H1 (cell line): ENCODE data around the gene REPS2. TPM values are rescaled to one million over a fixed set of nuclear protein-coding genes. Genes with fewer than 3 reads are reported as not detected.

Source experiments
- CTCF ChIA-PET: fragments of 300-600 bp; sonication (Branson Sonifier 250); formaldehyde crosslinking; loops from one replicate; lab custom pipeline; 2021; ENCODE audit not compliant: partially characterized antibody; lab: Charles Lee
- POLR2A ChIA-PET: fragments of 300-600 bp; sonication (Branson Sonifier 250); formaldehyde crosslinking; loops from one replicate; lab custom pipeline; 2021; ENCODE audit warnings: inconsistent platforms; ENCODE audit not compliant: partially characterized antibody; lab: Charles Lee
- DNase-seq, 2 experiments: peaks; one replicate each; pipeline versions ENCODE4 v3.0.0 to v3.0.0-alpha.2; 2010 to 2022; ENCODE audit warnings: low spot score in 2 of 2, low read depth in 1 of 2, mixed read lengths in 1 of 2
- FAIRE-seq: peaks from 2 replicates; lab custom pipeline; 2011; peaks lifted over from hg19 to GRCh38; lab: Jason Lieb, UNC
- H2AFZ ChIP-seq: 2 replicates; pipeline ENCODE4 v1.8.1; 2012; ENCODE audit warnings: low read length, inconsistent platforms
- H2AK5ac ChIP-seq: 2 replicates; pipeline ENCODE4 v1.6.1; 2013; ENCODE audit warnings: low read depth, low read length
- H2BK120ac ChIP-seq: replicated peaks from 2 replicates; pipeline ENCODE3; 2013; ENCODE audit warnings: low read depth, low read length, inconsistent platforms
- H2BK12ac ChIP-seq: 2 replicates; pipeline ENCODE4 v1.6.1; 2013; ENCODE audit warnings: low read depth, low read length
- H2BK15ac ChIP-seq: 2 replicates; pipeline ENCODE4 v1.6.1; 2013; ENCODE audit warnings: low read length
- H2BK20ac ChIP-seq: 2 replicates; pipeline ENCODE4 v1.6.1; 2013; ENCODE audit warnings: low read length
- H2BK5ac ChIP-seq: 2 replicates; pipeline ENCODE4 v1.6.1; 2013; ENCODE audit warnings: low read depth, low read length
- H3K14ac ChIP-seq: 2 replicates; pipeline ENCODE4 v1.6.1; 2013; ENCODE audit warnings: inconsistent platforms; ENCODE audit not compliant: insufficient read length
- H3K18ac ChIP-seq: 2 replicates; pipeline ENCODE4 v1.6.1; 2013; ENCODE audit warnings: low read length; ENCODE audit errors: extremely low read depth
- H3K23ac ChIP-seq: 2 replicates; pipeline ENCODE4 v1.6.1; 2013; ENCODE audit warnings: inconsistent platforms; ENCODE audit not compliant: insufficient read length
- H3K23me2 ChIP-seq: 2 replicates; pipeline ENCODE4 v1.6.1; 2013; ENCODE audit warnings: low read depth, low read length
- H3K27ac ChIP-seq: 2 replicates; pipeline ENCODE4 v1.6.1; 2011; ENCODE audit warnings: low read depth, low read length, inconsistent platforms
- H3K27me3 ChIP-seq, 4 experiments: replicated peaks in 1 of 4; 1 replicate in 1 of 4; 2 replicates in 3 of 4; pipeline versions ENCODE4 v1.6.1 to v1.8.1; 2011 to 2013; ENCODE audit warnings: low read length in 3 of 4, mild to moderate bottlenecking in 3 of 4, inconsistent platforms in 2 of 4, mixed read lengths in 2 of 4, moderate library complexity in 1 of 4; ENCODE audit not compliant: control insufficient read depth in 3 of 4, insufficient read depth in 3 of 4; ENCODE audit errors: extremely low read depth in 1 of 4
- H3K36me3 ChIP-seq, 4 experiments: 2 replicates each; pipeline versions ENCODE4 v1.6.1 to v1.8.1; 2011 to 2013; ENCODE audit warnings: mild to moderate bottlenecking in 4 of 4, low read length in 3 of 4, moderate library complexity in 2 of 4, control low read depth in 1 of 4, inconsistent platforms in 1 of 4; ENCODE audit not compliant: insufficient read depth in 4 of 4, control insufficient read depth in 2 of 4
- H3K4ac ChIP-seq: replicated peaks from 2 replicates; pipeline ENCODE3; 2013; ENCODE audit warnings: low read length, low read depth, mixed read lengths, inconsistent platforms; ENCODE audit not compliant: insufficient read length
- H3K4me1 ChIP-seq, 4 experiments: replicated peaks in 1 of 4; 1 replicate in 1 of 4; 2 replicates in 3 of 4; pipeline versions ENCODE4 v1.6.1 to v1.8.1; 2011 to 2013; ENCODE audit warnings: low read length in 3 of 4, inconsistent platforms in 2 of 4, mixed read lengths in 1 of 4; ENCODE audit not compliant: insufficient read depth in 4 of 4, control insufficient read depth in 3 of 4
- H3K4me2 ChIP-seq, 2 experiments: 2 replicates each; pipeline versions ENCODE4 v1.6.1 to v1.8.1; 2011 to 2013; ENCODE audit warnings: low read depth in 2 of 2, low read length in 2 of 2, control low read depth in 1 of 2, inconsistent platforms in 1 of 2, mild to moderate bottlenecking in 1 of 2; ENCODE audit not compliant: insufficient read depth in 1 of 2
- H3K4me3 ChIP-seq, 4 experiments: fragments of 200-600, 300-600 bp in 1 of 4; sonication (generic), shearing (Covaris generic), sonication (Bioruptor Twin) in 1 of 4; 2 replicates each; pipeline versions ENCODE4 v1.5.1 to v1.8.1; 2011 to 2016; ENCODE audit warnings: low read length in 4 of 4, low read depth in 3 of 4, control low read depth in 2 of 4, inconsistent platforms in 2 of 4, mild to moderate bottlenecking in 2 of 4, mixed read lengths in 1 of 4, moderate library complexity in 1 of 4; ENCODE audit not compliant: insufficient read depth in 2 of 4; ENCODE audit errors: extremely low read depth in 1 of 4
- H3K56ac ChIP-seq: replicated peaks from 2 replicates; pipeline ENCODE3; 2013; ENCODE audit warnings: low read depth, mild to moderate bottlenecking, mixed read lengths, low read length, inconsistent platforms; ENCODE audit not compliant: insufficient read length
- H3K79me1 ChIP-seq: 2 replicates; pipeline ENCODE4 v1.6.1; 2013; ENCODE audit warnings: low read depth, low read length, control low read depth
- H3K79me2 ChIP-seq, 2 experiments: 2 replicates each; pipeline versions ENCODE4 v1.6.1 to v1.8.1; 2012 to 2013; ENCODE audit warnings: low read length in 2 of 2, mild to moderate bottlenecking in 2 of 2, inconsistent platforms in 1 of 2; ENCODE audit not compliant: insufficient read depth in 2 of 2, control insufficient read depth in 1 of 2
- H3K9ac ChIP-seq, 4 experiments: replicated peaks in 1 of 4; 1 replicate in 1 of 4; 2 replicates in 3 of 4; pipeline versions ENCODE4 v1.6.1 to v1.8.1; 2011 to 2013; ENCODE audit warnings: low read depth in 3 of 4, low read length in 3 of 4, control low read depth in 2 of 4, mild to moderate bottlenecking in 2 of 4, moderate library complexity in 2 of 4, inconsistent platforms in 1 of 4; ENCODE audit errors: extremely low read depth in 1 of 4
- H3K9me3 ChIP-seq, 2 experiments: 2 replicates each; pipeline versions ENCODE4 v1.6.1 to v1.8.1; 2012 to 2013; ENCODE audit warnings: mild to moderate bottlenecking in 2 of 2, moderate library complexity in 2 of 2, control low read depth in 1 of 2, inconsistent platforms in 1 of 2, low read depth in 1 of 2, low read length in 1 of 2, mixed read lengths in 1 of 2; ENCODE audit not compliant: insufficient read depth in 2 of 2
- H4K20me1 ChIP-seq, 2 experiments: replicated peaks in 1 of 2; 2 replicates each; pipeline versions ENCODE3 to v1.8.1; 2011 to 2013; ENCODE audit warnings: inconsistent platforms in 2 of 2, low read length in 2 of 2, mild to moderate bottlenecking in 1 of 2; ENCODE audit not compliant: insufficient read depth in 2 of 2, control insufficient read depth in 1 of 2
- H4K5ac ChIP-seq: 2 replicates; pipeline ENCODE4 v1.6.1; 2013; ENCODE audit warnings: low read length, low read depth, mixed read lengths, inconsistent platforms; ENCODE audit not compliant: insufficient read length
- H4K8ac ChIP-seq: 2 replicates; pipeline ENCODE4 v1.8.0; 2013; ENCODE audit warnings: mild to moderate bottlenecking, moderate library complexity, low read length, inconsistent platforms; ENCODE audit not compliant: insufficient read depth; ENCODE audit errors: extremely low read depth
- H4K91ac ChIP-seq: replicated peaks from 2 replicates; pipeline ENCODE3; 2013; ENCODE audit warnings: low read length, mixed read lengths, inconsistent platforms; ENCODE audit not compliant: insufficient read length
- ASH2L ChIP-seq: fragments of 200-600, 300-600 bp; sonication (generic); IDR thresholded peaks from one replicate; pipeline ENCODE4 v1.7.1; 2017; ENCODE audit warnings: low read length
- ATF2 ChIP-seq: IDR thresholded peaks from 2 replicates; pipeline ENCODE4 v1.6.1; 2012; ENCODE audit warnings: low read length, inconsistent platforms
- BCL11A ChIP-seq, 2 experiments: IDR thresholded peaks; one replicate each; pipeline ENCODE4 v1.6.1; 2011; ENCODE audit warnings: low read depth in 2 of 2, low read length in 2 of 2, mild to moderate bottlenecking in 2 of 2
- EGR1 ChIP-seq: IDR thresholded peaks from 2 replicates; pipeline ENCODE4 v1.6.1; 2011; ENCODE audit warnings: low read depth, low read length, borderline replicate concordance
- HDAC2 ChIP-seq, 2 experiments: fragments of 300-600 bp in 1 of 2; sonication (generic) in 1 of 2; IDR thresholded peaks; 2 replicates each; pipeline ENCODE4 v1.6.1; 2011 to 2012; ENCODE audit warnings: low read depth in 2 of 2, low read length in 2 of 2, mild to moderate bottlenecking in 2 of 2, moderate library complexity in 2 of 2, borderline replicate concordance in 1 of 2, inconsistent platforms in 1 of 2
- KDM1A ChIP-seq: fragments of 200-600, 300-600 bp; sonication (generic); IDR thresholded peaks from 2 replicates; pipeline ENCODE4 v1.7.1; 2016; ENCODE audit warnings: mild to moderate bottlenecking, low read length, borderline replicate concordance
- PHF8 ChIP-seq: fragments of 200-600 bp; sonication (generic); conservative IDR thresholded peaks from 2 replicates; pipeline ENCODE4 v1.7.1; 2012; ENCODE audit warnings: low read depth, mild to moderate bottlenecking, inconsistent platforms, low read length, moderate library complexity
- POU5F1 ChIP-seq: IDR thresholded peaks from 2 replicates; pipeline ENCODE4 v1.6.1; 2011; ENCODE audit warnings: low read depth, mild to moderate bottlenecking, low read length, moderate library complexity
- RXRA ChIP-seq: IDR thresholded peaks from 2 replicates; pipeline ENCODE4 v1.6.1; 2011; ENCODE audit warnings: low read depth, mild to moderate bottlenecking, low read length, moderate library complexity; ENCODE audit not compliant: insufficient read depth
- SP4 ChIP-seq: IDR thresholded peaks from 2 replicates; pipeline ENCODE4 v1.6.1; 2012; ENCODE audit warnings: low read length, inconsistent platforms
- TBP ChIP-seq: IDR thresholded peaks from 2 replicates; pipeline ENCODE4 v1.6.1; 2011; ENCODE audit warnings: low read depth, low read length, improper control_type of control experiment
- TEAD4 ChIP-seq: IDR thresholded peaks from 2 replicates; pipeline ENCODE4 v1.6.1; 2012; ENCODE audit warnings: low read depth, low read length, inconsistent platforms, mixed read lengths
- polyA plus RNA-seq, 7 experiments: library from polyadenylated mRNA; depleted of rRNA in 3 of 7; stranded (reverse) in 5 of 7; unstranded in 2 of 7; fragments of >200 nt in 5 of 7; fragments of 200-250 nt in 2 of 7; gene quantifications; 1 replicate in 5 of 7; 2 replicates in 1 of 7; 4 replicates in 1 of 7; pipeline versions ENCODE4 v1.2.1 to v1.2.3, GENCODE V29; 2011 to 2013; ENCODE audit warnings: missing spikeins in 2 of 7, mixed read lengths in 2 of 7
- total RNA-seq: library from RNA; stranded (reverse); fragmentation: NEBNext Ultra II Directional; extraction: Animal tissue kit (Norgen Biotek cat#: 25700); gene quantifications from 2 replicates; pipeline ENCODE4 v1.2.1, GENCODE V29; 2021
- TF ChIP-seq, protein P1 (sequence below): IDR thresholded peaks from 2 replicates; pipeline ENCODE4 v1.6.1; 2012; ENCODE audit warnings: inconsistent platforms

Gene REPS2
- total and polyA plus RNA-seq, 2 of the 8 experiments (the other 6 are each of a cell fraction or from before 2014, with no cell fraction given), result 0.79 to 4.3 TPM

- Histone ChIP-seq H3K14ac (no peak overlapping the region), H3K9ac (no peak overlapping the region), H3K18ac (no peak overlapping the region), H3K79me1 (no peaks in the 10 kb centered on the region), H2AFZ (no peak overlapping the region), H3K27me3 (no peaks in the 10 kb centered on the region), H3K36me3 (no peaks in the 10 kb centered on the region), H3K4me3 (no peak overlapping the region), H3K4me1 (no peaks in the 10 kb centered on the region), H2BK120ac (no peak overlapping the region), H4K91ac (no peak overlapping the region), H3K27ac (no peak overlapping the region), H2AK5ac (no peak overlapping the region), H3K23ac (no peak overlapping the region), H3K56ac (no peak overlapping the region), H2BK15ac (no peak overlapping the region), H4K8ac (no peak overlapping the region), H4K20me1 (peaks cover 0 to 2% of the 10 kb centered on the region in 2 experiments), H2BK12ac (no peak overlapping the region), H2BK5ac (no peak overlapping the region), H4K5ac (no peak overlapping the region), H2BK20ac (no peak overlapping the region), H3K4me2 (no peak overlapping the region), H3K79me2 (no peaks in the 10 kb centered on the region), H3K23me2 (no peaks in the 10 kb centered on the region), H3K4ac (no peak overlapping the region), H3K9me3 (no peaks in the 10 kb centered on the region)
- CTCF ChIA-PET, result interaction anchor here (0.6 to 1.6 kb wide), 2 partner anchors 45 to 1316 kb away, joined by 3 to 6 read pairs; no protein-coding TSS in a partner anchor
- no peak for DNase-seq
- FAIRE-seq, result no peak
- POLR2A ChIA-PET, result no interaction called here
- TF ChIP-seq TEAD4 (no peak), BCL11A (IDR thresholded peaks at IDR 0.05; ENCODE audit: low read depth in 2 of 2, low read length in 2 of 2) (no peak), EGR1 (no peak), RXRA (no peak), ASH2L (no peak), ATF2 (no peak), TBP (no peak), SP4 (no peak), HDAC2 (IDR thresholded peaks at IDR 0.05; ENCODE audit: borderline replicate concordance in 1 of 2, low read depth in 2 of 2, low read length in 2 of 2) (no peak), PHF8 (no peak), POU5F1 (no peak), KDM1A (no peak)
- TF ChIP-seq, protein P1, sequence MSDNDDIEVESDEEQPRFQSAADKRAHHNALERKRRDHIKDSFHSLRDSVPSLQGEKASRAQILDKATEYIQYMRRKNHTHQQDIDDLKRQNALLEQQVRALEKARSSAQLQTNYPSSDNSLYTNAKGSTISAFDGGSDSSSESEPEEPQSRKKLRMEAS, result no peak
Measured at GRCh38 chrX:16999275-16999674, 52.8 kb downstream of the REPS2 start.
